DOHH2 (cell line): ENCODE measurements around the gene SLC9A1.

ENCODE experiments used
- CTCF ChIP-seq: fragments of 200-600 bp; sonication (generic); IDR thresholded peaks from one replicate; pipeline ENCODE4 v1.5.1; 2014; ENCODE audit warnings: antibody characterized with exemption, mild to moderate bottlenecking, low read depth, low read length; ENCODE audit not compliant: poor library complexity, severe bottlenecking
- EZH2phosphoT487 ChIP-seq: fragments of 200-600 bp; sonication (generic); IDR thresholded peaks from 2 replicates; pipeline ENCODE4 v1.6.1; 2017; ENCODE audit warnings: borderline replicate concordance, mild to moderate bottlenecking, antibody characterized with exemption, low read length, moderate library complexity, mixed read lengths

GRCh38 chr1:27086628-27087027 is 68.3 kb downstream of the SLC9A1 start:
- TF ChIP-seq CTCF (no peak), EZH2phosphoT487 (no peak)
